Measurements from ENCODE around the gene FER. TPM values are rescaled to one million over a fixed set of nuclear protein-coding genes. Genes with fewer than 3 reads are reported as not detected.

Gene FER
- total RNA-seq, 1 experiment from 2014 or later: 18.0 TPM

DNA sequence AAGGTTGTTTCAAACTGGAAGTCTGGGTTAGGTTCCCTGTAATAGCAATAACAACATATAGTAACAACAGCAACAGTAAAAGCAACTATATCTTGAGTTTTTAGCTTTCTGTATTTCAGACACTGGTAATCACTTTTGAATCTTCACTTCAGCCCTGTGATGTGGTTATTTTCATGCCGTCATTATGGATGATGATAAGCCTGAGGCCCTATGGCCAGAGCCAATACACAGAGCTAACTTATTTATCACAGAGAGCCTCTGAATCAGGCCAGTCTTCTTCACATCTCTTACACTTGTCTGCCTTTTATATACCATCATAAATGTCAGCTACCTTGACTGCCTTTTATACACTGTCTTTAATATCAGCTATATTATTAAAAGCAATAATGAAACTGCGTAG, 329.0 kb downstream of the FER start:
- Mint-ChIP-seq H3K27ac (0 out of 7 replicates have a peak overlapping the region, but pooled peaks of 1 of the 3 experiments have one; percentile 31), H3K9me3 (no peaks in the 10 kb centered on the region), H3K4me3 (no peak overlapping the region), H3K36me3 (ENCODE audit: insufficient read depth in 1 of 3, low read depth in 3 of 3) (no peaks in the 10 kb centered on the region), H3K4me1 (no peaks in the 10 kb centered on the region), H3K27me3 (ENCODE audit: low read depth) (no peaks in the 10 kb centered on the region)
- Histone ChIP-seq H3K4me1 (ENCODE audit: insufficient read depth, low read length) (no peaks in the 10 kb centered on the region), H3K18ac (ENCODE audit: insufficient read length, low read depth, low read length) (no peak overlapping the region), H3K79me1 (ENCODE audit: insufficient read depth, low read depth, low read length, poor library complexity, severe bottlenecking) (no peaks in the 10 kb centered on the region), H2BK15ac (ENCODE audit: low read depth, low read length) (no peak overlapping the region), H3K27ac (ENCODE audit: insufficient read length, low read depth, low read length) (no peak overlapping the region), H2BK12ac (ENCODE audit: insufficient read length, low read depth, low read length) (no peak overlapping the region), H2AFZ (ENCODE audit: low read length) (no peak overlapping the region), H4K8ac (replicated peaks; ENCODE audit: insufficient read length, low read depth, low read length) (no peak overlapping the region), H3K9me3 (ENCODE audit: control insufficient read depth, low read depth, low read length) (no peaks in the 10 kb centered on the region), H4K91ac (ENCODE audit: insufficient read length, low read depth, low read length) (no peak overlapping the region), H2AK5ac (ENCODE audit: insufficient read length, low read length) (no peak overlapping the region), H3K56ac (ENCODE audit: insufficient read length, low read depth, low read length) (no peak overlapping the region), H4K5ac (ENCODE audit: insufficient read length, low read depth, low read length) (no peak overlapping the region), H3K27me3 (ENCODE audit: insufficient read depth, low read length) (no peaks in the 10 kb centered on the region), H3K4me2 (ENCODE audit: insufficient read depth, insufficient read length, low read length) (no peak overlapping the region), H2BK20ac (ENCODE audit: low read depth, low read length, poor library complexity, severe bottlenecking) (no peak overlapping the region), H2BK120ac (ENCODE audit: low read depth, low read length, poor library complexity, severe bottlenecking) (no peak overlapping the region), H3K14ac (ENCODE audit: insufficient read depth, low read length) (no peak overlapping the region), H4K20me1 (ENCODE audit: control insufficient read depth, insufficient read depth, insufficient read length) (no peaks in the 10 kb centered on the region), H3T11ph (ENCODE audit: low read length) (no peak overlapping the region), H3K23ac (ENCODE audit: insufficient read length, low read depth, low read length) (no peak overlapping the region), H3K4ac (ENCODE audit: low read depth, low read length) (no peak overlapping the region), H3K9ac (ENCODE audit: extremely low read depth, insufficient read length, low read length) (no peak overlapping the region), H2BK5ac (ENCODE audit: insufficient read length, low read length) (no peak overlapping the region), H3K23me2 (ENCODE audit: insufficient read length, low read depth, low read length, poor library complexity, severe bottlenecking) (no peaks in the 10 kb centered on the region), H3K79me2 (ENCODE audit: insufficient read depth, low read length) (no peaks in the 10 kb centered on the region)
- no CpG with 5 or more reads among the region's 2 CpGs for WGBS (ENCODE audit: extremely low coverage, insufficient read length, low lambda C conversion rate)
- no peak for DNase-seq
- TF ChIP-seq, protein P1, sequence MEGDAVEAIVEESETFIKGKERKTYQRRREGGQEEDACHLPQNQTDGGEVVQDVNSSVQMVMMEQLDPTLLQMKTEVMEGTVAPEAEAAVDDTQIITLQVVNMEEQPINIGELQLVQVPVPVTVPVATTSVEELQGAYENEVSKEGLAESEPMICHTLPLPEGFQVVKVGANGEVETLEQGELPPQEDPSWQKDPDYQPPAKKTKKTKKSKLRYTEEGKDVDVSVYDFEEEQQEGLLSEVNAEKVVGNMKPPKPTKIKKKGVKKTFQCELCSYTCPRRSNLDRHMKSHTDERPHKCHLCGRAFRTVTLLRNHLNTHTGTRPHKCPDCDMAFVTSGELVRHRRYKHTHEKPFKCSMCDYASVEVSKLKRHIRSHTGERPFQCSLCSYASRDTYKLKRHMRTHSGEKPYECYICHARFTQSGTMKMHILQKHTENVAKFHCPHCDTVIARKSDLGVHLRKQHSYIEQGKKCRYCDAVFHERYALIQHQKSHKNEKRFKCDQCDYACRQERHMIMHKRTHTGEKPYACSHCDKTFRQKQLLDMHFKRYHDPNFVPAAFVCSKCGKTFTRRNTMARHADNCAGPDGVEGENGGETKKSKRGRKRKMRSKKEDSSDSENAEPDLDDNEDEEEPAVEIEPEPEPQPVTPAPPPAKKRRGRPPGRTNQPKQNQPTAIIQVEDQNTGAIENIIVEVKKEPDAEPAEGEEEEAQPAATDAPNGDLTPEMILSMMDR (conservative IDR thresholded peaks at IDR 0.05): no peak
